HepG2 (cell line): ENCODE data around the gene PARD3. TPM values are rescaled to one million over a fixed set of nuclear protein-coding genes. Genes with fewer than 3 reads are reported as not detected.

ENCODE experiments used
- ATAC-seq: fragments of 200-7000 bp; cut with Tn5 transposase; 3 replicates; pipeline ENCODE4 v1.9.1; 2020; ENCODE audit warnings: mild to moderate bottlenecking, moderate library complexity
- BruUV-seq: library from RNA; stranded (reverse); fragments of 400-500 nt; replicated peaks from 2 replicates; lab custom pipeline; 2021; lab: Mats Ljungman, UMichigan
- CTCF ChIA-PET: fragments of 300-600 bp; formaldehyde crosslinking; extraction: SDS; loops from one replicate; lab custom pipeline; 2021; ENCODE audit warnings: low total read pairs, inconsistent platforms, low intra/inter-chr PET ratio; lab: Yijun Ruan, JAX
- POLR2A ChIA-PET: fragments of 350-600 bp; sonication (Branson Sonifier 250); formaldehyde crosslinking; loops from one replicate; lab custom pipeline; 2020; ENCODE audit warnings: antibody characterized with exemption, inconsistent platforms; lab: Yijun Ruan, JAX
- DNase-seq: peaks from one replicate; pipeline ENCODE4 v3.0.0-alpha.2; 2015; ENCODE audit warnings: low spot score
- FAIRE-seq: peaks from 3 replicates; lab custom pipeline; 2011; peaks lifted over from hg19 to GRCh38; lab: Jason Lieb, UNC
- H2AFZ ChIP-seq: one replicate; pipeline ENCODE4 v1.6.1; 2011; ENCODE audit warnings: low read length, inconsistent platforms
- H3K27ac ChIP-seq: fragments of 300-600 bp; 3 replicates; pipeline ENCODE4 v1.8.0; 2011; ENCODE audit warnings: mixed run types, mild to moderate bottlenecking, mixed read lengths, low read length, inconsistent platforms; ENCODE audit not compliant: insufficient read depth; ENCODE audit errors: extremely low read length
- H3K27me3 ChIP-seq, 2 experiments: fragments of 200-600 bp in 1 of 2; 2 replicates in 1 of 2; 3 replicates in 1 of 2; pipeline versions ENCODE4 v1.6.0 to v1.8.0; 2011; ENCODE audit warnings: low read length in 2 of 2, mild to moderate bottlenecking in 2 of 2, moderate library complexity in 2 of 2, inconsistent platforms in 1 of 2; ENCODE audit not compliant: insufficient read depth in 2 of 2, control insufficient read depth in 1 of 2
- H3K36me3 ChIP-seq, 2 experiments: fragments of 200-600 bp in 1 of 2; replicated peaks in 1 of 2; 2 replicates in 1 of 2; 3 replicates in 1 of 2; pipeline versions ENCODE4 v1.5.1 to v1.8.0; 2011; ENCODE audit warnings: low read length in 2 of 2, inconsistent platforms in 1 of 2; ENCODE audit not compliant: insufficient read depth in 2 of 2, control insufficient read depth in 1 of 2
- H3K4me1 ChIP-seq: 2 replicates; pipeline ENCODE4 v1.5.1; 2012; ENCODE audit warnings: low read length, inconsistent platforms; ENCODE audit not compliant: insufficient read depth
- H3K4me2 ChIP-seq: 2 replicates; pipeline ENCODE4 v1.6.0; 2011; ENCODE audit warnings: low read depth, low read length, inconsistent platforms
- H3K4me3 ChIP-seq, 3 experiments: fragments of 200-600 bp in 1 of 3; sonication (generic), shearing (Covaris generic) in 1 of 3; replicated peaks in 1 of 3; 2 replicates each; pipeline ENCODE4 v1.5.1; 2011 to 2016; ENCODE audit warnings: low read length in 3 of 3, inconsistent platforms in 2 of 3, low read depth in 2 of 3, mild to moderate bottlenecking in 2 of 3, control low read depth in 1 of 3, mixed read lengths in 1 of 3; ENCODE audit not compliant: insufficient read depth in 1 of 3
- H3K79me2 ChIP-seq: one replicate; pipeline ENCODE4 v1.6.1; 2011; ENCODE audit warnings: low read length, inconsistent platforms; ENCODE audit not compliant: insufficient read depth
- H3K9ac ChIP-seq: 2 replicates; pipeline ENCODE4 v1.6.0; 2011; ENCODE audit warnings: mild to moderate bottlenecking, low read depth, low read length, inconsistent platforms; ENCODE audit not compliant: insufficient read depth
- H3K9me3 ChIP-seq: 2 replicates; pipeline ENCODE4 v1.5.1; 2012; ENCODE audit warnings: mild to moderate bottlenecking, low read length
- H4K20me1 ChIP-seq: 2 replicates; pipeline ENCODE4 v1.6.0; 2011; ENCODE audit warnings: inconsistent platforms, mild to moderate bottlenecking, low read length, moderate library complexity; ENCODE audit not compliant: insufficient read depth
- EHMT2 ChIP-seq: fragments of 200-600 bp; sonication (generic); IDR thresholded peaks from 2 replicates; pipeline ENCODE4 v1.7.0; 2017; ENCODE audit warnings: antibody characterized with exemption, low read depth, low read length, borderline replicate concordance
- HOXA7 ChIP-seq: sonication (generic); formaldehyde crosslinking; IDR thresholded peaks from 2 replicates; pipeline ENCODE4 v1.8.1; 2022; ENCODE audit warnings: mild to moderate bottlenecking, missing genetic modification reagents, moderate library complexity
- IRX3 ChIP-seq: sonication (generic); formaldehyde crosslinking; IDR thresholded peaks from 2 replicates; pipeline ENCODE4 v1.8.1; 2023; ENCODE audit warnings: mild to moderate bottlenecking, low read depth, missing genetic modification reagents, borderline replicate concordance
- MAF1 ChIP-seq: sonication (generic); formaldehyde crosslinking; IDR thresholded peaks from 2 replicates; pipeline ENCODE4 v1.5.0; 2020; ENCODE audit warnings: missing genetic modification reagents, borderline replicate concordance
- NFE2L2 ChIP-seq: fragments of 150-350 bp; IDR thresholded peaks from 2 replicates; pipeline ENCODE4 v1.6.1; 2014; ENCODE audit warnings: low read length
- ZFP37 ChIP-seq: sonication (generic); formaldehyde crosslinking; IDR thresholded peaks from 2 replicates; pipeline ENCODE4 v1.4.0; 2020; ENCODE audit warnings: missing genetic modification reagents, borderline replicate concordance
- ZMYM2 ChIP-seq: sonication (generic); formaldehyde crosslinking; IDR thresholded peaks from 2 replicates; pipeline ENCODE4 v1.8.0; 2022; ENCODE audit warnings: mild to moderate bottlenecking, missing genetic modification reagents
- ZNF383 ChIP-seq: sonication (generic); formaldehyde crosslinking; IDR thresholded peaks from 2 replicates; pipeline ENCODE4 v1.4.0; 2020; ENCODE audit warnings: missing genetic modification reagents, mild to moderate bottlenecking, borderline replicate concordance
- ZNF431 ChIP-seq: sonication (generic); formaldehyde crosslinking; IDR thresholded peaks from 2 replicates; pipeline ENCODE4 v1.9.0; 2022; ENCODE audit warnings: missing genetic modification reagents, low read depth, mild to moderate bottlenecking, borderline replicate concordance
- WGBS: methylation state at CpG from one replicate; pipeline ENCODE4 v1.1.6; 2017; ENCODE audit warnings: low lambda C conversion rate; 5-methylcytosine and 5-hydroxymethylcytosine counted together
- in situ Hi-C: cut with HindIII; loops from 2 replicates; pipeline ENCODE4 v1.10.0; 2017; ENCODE audit warnings: low pct_unique_long_range_greater_than_20kb; ENCODE audit not compliant: extremely low pct_ligation_motif_present
- intact Hi-C: fragments of 100-400 bp; cut with micrococcal nuclease; formaldehyde crosslinking; loops from one replicate; pipeline ENCODE4 v1.10.0; 2022; ENCODE audit not compliant: unreplicated experiment
- polyA plus RNA-seq, 8 experiments: library from polyadenylated mRNA; depleted of rRNA in 3 of 8; stranded (reverse) in 7 of 8; unstranded in 1 of 8; fragments of >200 nt; fragmentation: Illumina TruSeq in 4 of 8; extraction: Trizol in 4 of 8; gene quantifications; 2 replicates each; pipeline versions ENCODE4 v1.2.1 to v1.2.3, GENCODE V29; 2011 to 2016; ENCODE audit warnings: low read depth in 4 of 8, missing spikeins in 1 of 8, mixed read lengths in 1 of 8; ENCODE audit not compliant: insufficient read depth in 1 of 8
- total RNA-seq, 5 experiments: library from RNA; depleted of rRNA; stranded (reverse); fragments of >200 nt; fragmentation: Illumina TruSeq; extraction: Trizol; gene quantifications; 2 replicates each; pipeline ENCODE4 v1.2.3, GENCODE V29; 2016; ENCODE audit warnings: low read depth in 1 of 5

PARD3 gene
- total and polyA plus RNA-seq, 2 of the 13 experiments (the other 11 are each of a cell fraction or from before 2014, with no cell fraction given), result 40.9 to 60.0 TPM

DNA sequence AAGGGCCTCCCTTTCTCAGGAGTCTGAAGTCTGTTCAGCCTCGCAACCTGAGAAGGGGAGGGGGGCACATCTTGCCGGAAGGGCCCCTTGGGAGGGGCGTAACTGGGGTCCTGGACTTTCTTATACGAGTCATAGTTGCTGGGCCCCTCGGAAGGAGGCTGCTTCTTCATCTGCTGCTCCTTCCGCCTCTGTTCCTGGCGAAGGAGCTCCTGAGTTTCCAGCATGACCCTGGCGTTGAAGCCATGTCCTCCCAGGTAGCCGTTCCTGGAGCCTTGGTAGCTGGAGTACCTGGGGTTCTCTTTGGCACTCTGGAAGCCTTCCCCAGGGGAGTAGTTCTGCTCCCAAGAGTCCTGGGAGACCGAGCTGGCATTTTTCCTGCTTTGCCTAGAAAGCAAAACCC is 703.9 kb downstream of the PARD3 start:
- 93% methylated on average over 10 of the region's 10 CpGs for WGBS
- in situ Hi-C loops (no loop called here), intact Hi-C loops (no loop called here)
- ChIA-PET CTCF (no interaction called here), POLR2A (no interaction called here)
- H3K27me3 ChIP-seq, result no peaks in the 10 kb centered on the region
- peaks cover 11% of the 10 kb centered on the region for H3K4me1 ChIP-seq
- no peaks in the 10 kb centered on the region for H3K9me3 ChIP-seq
- DNase-seq (no peak), FAIRE-seq (no peak), ATAC-seq (no peak)
- H3K9ac ChIP-seq, result no peak overlapping the region
- H3K79me2 ChIP-seq, result no peaks in the 10 kb centered on the region
- no peak overlapping the region for H2AFZ ChIP-seq
- no peak for TF ChIP-seq ZFP37 (CRISPR knock-in tag)
- TF ChIP-seq ZMYM2 (CRISPR knock-in tag), result no peak
- no peak for TF ChIP-seq EHMT2
- TF ChIP-seq IRX3 (CRISPR knock-in tag), result no peak
- TF ChIP-seq NFE2L2, result no peak
- no peak for TF ChIP-seq ZNF383
- TF ChIP-seq HOXA7 (CRISPR knock-in tag), result no peak
- TF ChIP-seq ZNF431, result no peak
- no peak for TF ChIP-seq MAF1 (CRISPR knock-in tag)
- no peak overlapping the region for H3K4me3 ChIP-seq
- H3K4me2 ChIP-seq, result no peak overlapping the region
- no peaks in the 10 kb centered on the region for H4K20me1 ChIP-seq
- no TSS peak for BruUV-seq
- H3K36me3 ChIP-seq, result no peaks in the 10 kb centered on the region
- H3K27ac ChIP-seq, result no peak overlapping the region
